Bronchial epithelial cell (primary cell): Measurements from ENCODE around the gene ITPR2. TPM values are rescaled to one million over a fixed set of nuclear protein-coding genes. Genes with fewer than 3 reads are reported as not detected.

Experiments
- DNase-seq: peaks from one replicate; pipeline ENCODE4 v3.0.0-alpha.2; 2010; ENCODE audit warnings: low read depth
- FAIRE-seq: peaks from 2 replicates; lab custom pipeline; 2011; peaks lifted over from hg19 to GRCh38; lab: Jason Lieb, UNC
- H3K27me3 ChIP-seq: 2 replicates; pipeline ENCODE4 v1.5.1; 2011; ENCODE audit warnings: low read length; ENCODE audit not compliant: control insufficient read depth, insufficient read depth
- H3K36me3 ChIP-seq: 2 replicates; pipeline ENCODE4 v1.5.1; 2011; ENCODE audit warnings: low read length; ENCODE audit not compliant: control insufficient read depth, insufficient read depth
- H3K4me3 ChIP-seq: 2 replicates; pipeline ENCODE4 v1.5.1; 2011; ENCODE audit warnings: mild to moderate bottlenecking, low read depth, low read length, control low read depth
- total RNA-seq: library from RNA; depleted of rRNA; stranded (reverse); fragments of >200 nt; gene quantifications from 2 replicates; pipeline ENCODE4 v1.2.1, GENCODE V29; 2014
- TF ChIP-seq, protein P1 (sequence below): IDR thresholded peaks from 2 replicates; pipeline ENCODE4 v1.5.1; 2011; ENCODE audit warnings: mild to moderate bottlenecking, moderate library complexity, low read length, control low read depth, inconsistent platforms; ENCODE audit not compliant: insufficient read depth, severe bottlenecking

ITPR2 gene
- total RNA-seq, 1 donor from 2014 or later = 5.8 TPM

DNA sequence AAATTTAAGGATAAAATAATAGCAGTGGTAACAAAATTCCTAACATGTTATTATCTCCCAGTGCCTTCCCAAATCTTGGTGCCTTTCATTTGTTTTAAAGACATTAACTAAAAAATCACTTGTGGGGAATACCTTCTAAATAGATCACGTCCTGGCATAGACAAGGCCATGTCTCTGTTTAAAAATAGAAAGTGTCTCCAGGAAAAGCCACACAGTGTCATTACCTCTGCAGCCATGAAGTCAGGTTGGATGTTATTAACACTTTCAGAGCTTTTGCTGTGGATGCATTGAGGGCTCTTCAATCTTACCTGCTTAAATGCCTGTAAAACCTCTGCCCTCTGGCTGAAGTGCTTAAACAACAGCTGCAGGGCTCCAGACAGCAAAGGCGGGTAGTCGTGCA is 211.1 kb downstream of the ITPR2 start:
- H3K36me3 ChIP-seq = no peaks in the 10 kb centered on the region
- TF ChIP-seq, protein P1, sequence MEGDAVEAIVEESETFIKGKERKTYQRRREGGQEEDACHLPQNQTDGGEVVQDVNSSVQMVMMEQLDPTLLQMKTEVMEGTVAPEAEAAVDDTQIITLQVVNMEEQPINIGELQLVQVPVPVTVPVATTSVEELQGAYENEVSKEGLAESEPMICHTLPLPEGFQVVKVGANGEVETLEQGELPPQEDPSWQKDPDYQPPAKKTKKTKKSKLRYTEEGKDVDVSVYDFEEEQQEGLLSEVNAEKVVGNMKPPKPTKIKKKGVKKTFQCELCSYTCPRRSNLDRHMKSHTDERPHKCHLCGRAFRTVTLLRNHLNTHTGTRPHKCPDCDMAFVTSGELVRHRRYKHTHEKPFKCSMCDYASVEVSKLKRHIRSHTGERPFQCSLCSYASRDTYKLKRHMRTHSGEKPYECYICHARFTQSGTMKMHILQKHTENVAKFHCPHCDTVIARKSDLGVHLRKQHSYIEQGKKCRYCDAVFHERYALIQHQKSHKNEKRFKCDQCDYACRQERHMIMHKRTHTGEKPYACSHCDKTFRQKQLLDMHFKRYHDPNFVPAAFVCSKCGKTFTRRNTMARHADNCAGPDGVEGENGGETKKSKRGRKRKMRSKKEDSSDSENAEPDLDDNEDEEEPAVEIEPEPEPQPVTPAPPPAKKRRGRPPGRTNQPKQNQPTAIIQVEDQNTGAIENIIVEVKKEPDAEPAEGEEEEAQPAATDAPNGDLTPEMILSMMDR = no peak
- no peaks in the 10 kb centered on the region for H3K27me3 ChIP-seq
- H3K4me3 ChIP-seq = no peak overlapping the region
- no peak for FAIRE-seq
- no peak for DNase-seq

GRCh38 chr12:26620907-26621306 is 212.1 kb downstream of the ITPR2 start:
- Histone ChIP-seq H3K4me3 (no peak overlapping the region), H3K27me3 (no peaks in the 10 kb centered on the region), H3K36me3 (no peaks in the 10 kb centered on the region)
- DNase-seq = no peak
- no peak for FAIRE-seq
- TF ChIP-seq, protein P1 = no peak

GRCh38 chr12:26617513-26617912 is 215.5 kb downstream of the ITPR2 start:
- FAIRE-seq = no peak

GRCh38 chr12:26614011-26614616 is 218.9 kb downstream of the ITPR2 start:
- no peak overlapping the region for H3K4me3 ChIP-seq

More at GRCh38 chr12:26617513-26617912, 215.5 kb downstream of the ITPR2 start:
- DNase-seq = no peak
- no peaks in the 10 kb centered on the region for H3K36me3 ChIP-seq
- TF ChIP-seq, protein P1 = no peak
- no peaks in the 10 kb centered on the region for H3K27me3 ChIP-seq
- no peak overlapping the region for H3K4me3 ChIP-seq

GRCh38 chr12:26612203-26612602 is 220.8 kb downstream of the ITPR2 start:
- TF ChIP-seq, protein P1 = no peak
- no peaks in the 10 kb centered on the region for H3K27me3 ChIP-seq
- H3K36me3 ChIP-seq = no peaks in the 10 kb centered on the region
- DNase-seq (no peak), FAIRE-seq (no peak)
- no peak overlapping the region for H3K4me3 ChIP-seq

More at GRCh38 chr12:26614011-26614616, 218.9 kb downstream of the ITPR2 start:
- Histone ChIP-seq H3K36me3 (no peaks in the 10 kb centered on the region), H3K27me3 (no peaks in the 10 kb centered on the region)
- FAIRE-seq = no peak
- DNase-seq = peak; percentile 13
- TF ChIP-seq, protein P1 = peak; percentile 68

GRCh38 chr12:26611598-26611997 is 221.4 kb downstream of the ITPR2 start:
- Histone ChIP-seq H3K36me3 (no peaks in the 10 kb centered on the region), H3K4me3 (no peak overlapping the region), H3K27me3 (no peaks in the 10 kb centered on the region)
- TF ChIP-seq, protein P1 = no peak
- FAIRE-seq = no peak
- DNase-seq = no peak
